HG03066 (cell line): ENCODE measurements around the gene DEK.
"Not testable (repeated sequence)": the region's sequence is repeated elsewhere in the genome, so short reads cannot be mapped to it uniquely, and the experiment has no call there.

Source experiments
- ATAC-seq: cut with Tn5 transposase; IDR thresholded peaks from one replicate; pipeline ENCODE4 v1.9.1; 2021; ENCODE audit warnings: low read depth; ENCODE audit not compliant: unreplicated experiment

The DEK gene

GRCh38 chr6:18207949-18208348, 56.4 kb downstream of the DEK start:
- no peak for ATAC-seq

DNA sequence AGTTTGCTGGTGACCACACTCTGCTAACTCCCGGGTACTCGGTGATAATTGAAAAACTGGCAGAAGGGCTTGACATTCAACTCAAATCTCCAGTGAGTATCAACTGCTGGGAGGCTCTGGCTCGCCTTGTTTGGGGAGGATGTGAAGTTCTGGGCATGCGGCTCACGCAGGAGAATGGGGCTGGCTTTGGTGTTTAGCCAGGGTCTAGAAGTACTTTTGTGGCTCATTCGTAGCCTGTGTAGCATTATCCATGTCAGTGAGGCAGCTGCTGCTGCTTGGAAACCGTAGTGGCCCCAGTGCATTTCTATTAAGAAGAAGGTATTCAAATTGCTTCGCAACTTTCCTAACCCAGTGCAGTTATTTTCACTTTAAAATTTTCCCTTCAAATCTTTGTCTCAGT, 56.9 kb downstream of the DEK start:
- no peak for ATAC-seq

- no peak for ATAC-seq
Observed at GRCh38 chr6:18206591-18206990, 57.7 kb downstream of the DEK start.

- no peak for ATAC-seq
Observed at GRCh38 chr6:18204691-18205090, 59.6 kb downstream of the DEK start.

DNA sequence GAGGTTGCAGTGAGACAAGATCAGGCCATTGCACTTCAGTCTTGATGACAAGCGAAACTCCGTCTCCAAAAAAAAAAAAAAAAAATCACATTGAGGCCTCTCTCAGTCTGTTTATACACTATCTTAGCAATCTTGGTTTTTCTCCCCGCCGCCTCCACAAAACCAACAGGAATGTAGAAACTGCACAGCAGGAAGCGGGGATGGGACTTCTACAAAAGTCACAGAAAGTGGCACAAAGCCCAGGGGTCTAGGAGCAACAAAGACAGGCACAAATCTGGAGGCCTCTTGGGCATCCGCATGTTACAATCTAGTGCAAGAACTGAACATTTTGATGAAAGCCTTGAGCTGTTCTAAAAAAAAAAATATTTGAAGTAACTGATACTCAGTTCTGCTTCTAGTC, 60.5 kb downstream of the DEK start:
- ATAC-seq, result no peak

DNA sequence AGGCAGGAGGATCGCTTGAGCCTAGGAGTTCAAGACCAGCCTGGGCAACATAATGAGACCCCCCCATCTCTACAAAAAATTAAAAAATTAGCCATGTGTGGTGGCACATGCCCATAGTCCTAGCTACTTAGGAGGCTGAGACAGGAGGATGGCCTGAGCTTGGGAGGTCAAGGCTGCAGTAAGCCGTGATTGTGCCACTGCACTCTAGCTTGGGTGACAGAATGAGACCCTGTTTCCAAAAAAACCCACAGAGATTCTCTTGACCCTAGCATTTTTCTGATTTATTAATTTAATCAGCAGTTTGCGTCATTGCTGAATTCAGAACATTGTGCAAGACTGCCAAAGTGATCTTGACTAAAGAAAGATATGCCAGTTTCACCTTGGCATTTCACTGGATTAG, 72.3 kb downstream of the DEK start:
- ATAC-seq, result no peak

GRCh38 chr6:18189196-18189595, 75.1 kb downstream of the DEK start:
- no peak for ATAC-seq

- ATAC-seq, result no peak
Observed at GRCh38 chr6:18187701-18188100, 76.6 kb downstream of the DEK start.

DNA sequence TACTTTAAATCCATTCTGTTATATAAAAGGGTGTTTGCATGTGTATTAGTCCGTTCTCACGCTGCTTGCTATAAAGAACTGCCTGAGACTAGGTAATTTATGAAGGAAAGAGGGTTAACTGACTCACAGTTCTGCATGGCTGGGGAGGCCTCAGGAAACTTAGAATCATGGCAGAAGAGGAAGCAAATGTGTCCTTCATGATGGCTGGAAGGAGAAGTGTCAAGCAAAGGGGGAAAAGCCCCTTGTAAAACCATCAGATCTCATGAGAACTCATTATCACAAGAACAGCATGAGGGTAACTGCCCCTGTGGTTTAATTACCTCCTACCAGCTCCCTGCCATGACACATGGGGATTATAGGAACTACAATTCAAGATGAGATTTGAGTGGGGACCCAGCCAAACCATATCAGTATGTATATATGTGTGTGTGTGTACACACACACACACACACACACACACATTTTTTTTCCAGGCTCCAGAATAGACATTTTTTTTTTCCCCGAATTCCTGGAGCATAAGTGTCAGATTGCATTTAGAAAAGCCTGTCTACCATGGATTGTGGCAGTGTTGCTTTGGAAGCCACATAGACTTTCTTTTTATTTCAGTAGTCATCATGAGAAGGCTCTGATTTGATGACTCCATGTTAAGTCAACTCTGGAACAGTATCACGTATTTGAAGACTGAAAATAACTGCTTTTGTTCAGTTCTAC, 77.6 kb downstream of the DEK start:
- no peak for ATAC-seq

GRCh38 chr6:18186033-18186432, 78.3 kb downstream of the DEK start:
- ATAC-seq, result no peak

- no peak for ATAC-seq
Observed at GRCh38 chr6:18185624-18186023, 78.7 kb downstream of the DEK start.

DNA sequence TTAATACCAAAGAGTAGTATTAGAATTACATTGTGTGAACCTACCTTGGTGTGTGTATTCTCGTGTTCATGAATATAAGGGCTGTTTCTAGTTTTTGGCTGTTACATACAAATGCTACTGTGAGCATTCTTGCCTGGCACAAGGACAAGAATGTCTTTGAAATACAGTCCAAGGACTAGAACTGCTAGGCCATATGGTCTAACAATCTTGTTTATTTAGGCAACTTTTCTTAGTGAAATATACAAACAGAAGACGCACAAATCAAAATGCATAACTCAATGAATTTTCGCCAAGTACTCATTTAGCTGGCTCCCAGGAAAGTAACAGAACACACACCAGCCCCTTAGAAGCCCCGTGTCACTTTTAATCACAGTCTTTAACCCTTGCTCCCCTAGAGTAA, 80.6 kb downstream of the DEK start:
- no peak for ATAC-seq

DNA sequence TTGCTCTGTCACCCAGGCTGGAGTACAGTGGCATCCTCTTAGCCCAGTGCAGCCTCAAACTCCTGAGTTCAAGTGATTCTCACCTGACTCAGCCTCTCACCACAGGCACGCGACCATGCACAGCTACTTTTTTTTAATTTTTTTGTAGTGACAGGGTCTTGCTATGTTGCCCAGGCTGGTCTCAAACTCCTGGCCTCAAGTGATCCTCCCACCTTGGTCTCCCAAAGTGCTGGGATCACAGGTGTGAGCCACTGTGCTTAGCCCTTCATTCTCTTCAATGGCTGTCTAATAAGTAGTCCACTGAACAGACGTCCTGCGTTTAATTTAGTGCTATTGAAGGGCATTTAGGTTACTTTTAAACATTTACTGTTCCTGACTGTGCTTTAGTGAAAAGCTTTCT, 81.8 kb downstream of the DEK start:
- ATAC-seq, result no peak

GRCh38 chr6:18179770-18180356, 84.5 kb downstream of the DEK start:
- no peak for ATAC-seq

DNA sequence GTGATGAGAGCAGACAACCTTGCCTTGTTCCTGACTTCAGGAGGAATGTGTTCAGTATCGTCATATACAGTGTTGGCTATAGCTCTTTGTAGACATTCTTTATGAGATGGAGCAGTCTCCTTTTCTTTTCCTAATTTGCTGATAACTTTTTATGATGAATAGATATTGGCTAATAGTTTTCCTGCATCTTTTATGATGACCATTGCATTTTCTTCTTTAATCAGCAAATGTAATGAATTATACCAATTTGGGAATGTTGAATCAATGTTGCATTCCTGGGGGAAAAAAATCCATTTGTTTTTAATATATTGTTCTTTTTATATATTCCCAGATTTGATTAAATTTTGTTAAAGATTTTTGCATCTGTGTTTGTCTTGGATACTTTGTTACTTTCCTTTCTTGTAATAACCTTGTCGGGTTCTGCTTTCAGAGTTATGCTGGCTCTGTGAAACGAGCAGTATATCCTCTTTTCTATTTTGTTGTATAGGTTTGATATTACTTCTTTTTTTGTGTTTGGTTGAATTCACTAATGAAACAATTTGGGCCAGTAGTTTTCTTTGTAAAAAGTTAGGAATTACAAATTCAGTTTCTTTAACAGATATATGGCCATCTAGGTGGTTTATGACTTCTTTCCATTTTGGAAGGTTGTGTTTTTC, 85.2 kb downstream of the DEK start:
- no peak for ATAC-seq

GRCh38 chr6:18177286-18177965, 86.9 kb downstream of the DEK start:
- no peak for ATAC-seq

GRCh38 chr6:18176198-18176597, 88.1 kb downstream of the DEK start:
- not testable (repeated sequence) for ATAC-seq
